HepG2 (cell line): ENCODE measurements around the gene KLHL17.

Source experiments
- CEBPB ChIP-seq: IDR thresholded peaks from 2 replicates; pipeline ENCODE4 v1.6.1; 2011; ENCODE audit warnings: low read depth, low read length, improper control_type of control experiment, borderline replicate concordance
- GFI1 ChIP-seq: sonication (generic); formaldehyde crosslinking; IDR thresholded peaks from 2 replicates; pipeline ENCODE4 v1.5.0; 2020; ENCODE audit warnings: missing genetic modification reagents, mild to moderate bottlenecking, borderline replicate concordance
- JUN ChIP-seq: sonication (generic); formaldehyde crosslinking; IDR thresholded peaks from 2 replicates; pipeline ENCODE4 v1.4.0; 2020; ENCODE audit warnings: mild to moderate bottlenecking, missing genetic modification reagents
- NFE2L1 ChIP-seq: sonication (generic); formaldehyde crosslinking; IDR thresholded peaks from 2 replicates; pipeline ENCODE4 v1.4.0; 2020; ENCODE audit warnings: missing genetic modification reagents, mild to moderate bottlenecking, borderline replicate concordance
- NONO ChIP-seq, 2 experiments: fragments of 450-650 bp in 1 of 2; sonication (generic) in 1 of 2; formaldehyde crosslinking in 1 of 2; IDR thresholded peaks in 1 of 2; conservative IDR thresholded peaks in 1 of 2; 2 replicates each; pipeline versions ENCODE4 v1.6.1 to v1.8.0; 2017 to 2022; ENCODE audit warnings: mild to moderate bottlenecking in 1 of 2, missing genetic modification reagents in 1 of 2, moderate library complexity in 1 of 2
- RAD21 ChIP-seq: fragments of 450-650 bp; formaldehyde crosslinking; IDR thresholded peaks from 2 replicates; pipeline ENCODE4 v1.5.0; 2020; ENCODE audit warnings: mild to moderate bottlenecking
- SIN3A ChIP-seq: IDR thresholded peaks from 2 replicates; pipeline ENCODE4 v1.6.1; 2011; ENCODE audit warnings: low read depth, mild to moderate bottlenecking, control low read depth, low read length, borderline replicate concordance
- SIN3B ChIP-seq: fragments of 150-350 bp; IDR thresholded peaks from 2 replicates; pipeline ENCODE4 v1.6.1; 2014; ENCODE audit warnings: low read length
- TF ChIP-seq, protein P1 (sequence below): sonication (generic); formaldehyde crosslinking; IDR thresholded peaks from 2 replicates; pipeline ENCODE4 v1.4.0; 2020; ENCODE audit warnings: missing genetic modification reagents
- TF ChIP-seq, protein P2 (sequence below): sonication (generic); formaldehyde crosslinking; IDR thresholded peaks from 2 replicates; pipeline ENCODE4 v1.5.0; 2020; ENCODE audit warnings: mild to moderate bottlenecking, missing genetic modification reagents, moderate library complexity
- TF ChIP-seq, protein P3 (sequence below): sonication (generic); formaldehyde crosslinking; conservative IDR thresholded peaks from 2 replicates; pipeline ENCODE4 v1.4.0; 2020; ENCODE audit warnings: missing genetic modification reagents

DNA sequence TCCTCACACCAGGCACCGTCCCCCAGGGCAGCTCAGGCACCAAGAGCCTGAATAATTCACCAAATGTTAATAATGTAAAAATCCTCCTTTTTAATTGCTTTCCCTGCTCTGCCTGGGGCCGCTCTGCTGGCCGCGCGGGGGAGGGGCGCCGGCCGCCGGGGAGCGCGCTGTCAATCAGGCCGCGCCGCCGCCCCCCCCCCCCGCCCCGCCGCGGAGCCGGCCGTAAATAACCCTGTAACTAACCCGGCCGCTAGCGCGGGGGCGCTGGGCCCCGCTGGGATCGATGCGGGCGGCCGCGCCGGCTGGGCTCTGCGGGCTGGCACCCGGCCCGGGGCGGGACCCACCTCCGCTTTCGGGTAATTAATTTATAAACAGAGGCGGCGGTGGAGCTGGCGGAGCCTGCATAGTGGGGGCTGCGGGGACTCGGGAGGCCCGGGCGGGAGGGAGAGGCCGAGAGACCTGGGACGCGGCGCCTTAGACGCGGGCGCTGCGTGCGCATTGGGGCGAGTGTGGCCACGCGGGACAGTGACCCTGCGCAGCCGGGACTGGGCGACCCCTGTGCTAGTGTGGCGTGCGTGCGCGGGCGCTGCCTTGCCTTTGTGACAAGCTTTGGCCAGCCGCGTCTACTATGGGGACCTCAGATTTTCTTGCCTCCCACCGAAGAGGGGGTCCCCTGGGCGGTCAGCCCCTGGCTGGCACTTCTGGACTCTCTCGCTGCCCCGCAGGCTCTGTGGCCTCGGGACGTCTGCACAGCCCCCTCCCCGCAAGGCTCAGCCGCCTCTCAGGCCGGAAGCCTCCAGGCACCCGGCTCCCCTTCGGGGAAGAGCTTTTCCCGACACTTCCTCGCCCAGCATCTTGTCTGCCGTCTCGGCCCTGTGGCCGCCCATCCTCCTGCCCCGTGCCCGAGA is 20.0 kb upstream of the KLHL17 start:
- TF ChIP-seq CEBPB: no peak
- TF ChIP-seq, protein P1, sequence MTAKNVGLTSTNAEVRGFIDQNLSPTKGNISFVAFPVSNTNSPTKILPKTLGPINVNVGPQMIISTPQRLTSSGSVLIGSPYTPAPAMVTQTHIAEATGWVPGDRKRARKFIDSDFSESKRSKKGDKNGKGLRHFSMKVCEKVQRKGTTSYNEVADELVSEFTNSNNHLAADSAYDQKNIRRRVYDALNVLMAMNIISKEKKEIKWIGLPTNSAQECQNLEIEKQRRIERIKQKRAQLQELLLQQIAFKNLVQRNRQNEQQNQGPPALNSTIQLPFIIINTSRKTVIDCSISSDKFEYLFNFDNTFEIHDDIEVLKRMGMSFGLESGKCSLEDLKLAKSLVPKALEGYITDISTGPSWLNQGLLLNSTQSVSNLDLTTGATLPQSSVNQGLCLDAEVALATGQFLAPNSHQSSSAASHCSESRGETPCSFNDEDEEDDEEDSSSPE (CRISPR knock-in tag): no peak
- TF ChIP-seq NFE2L1: no peak
- TF ChIP-seq, protein P2, sequence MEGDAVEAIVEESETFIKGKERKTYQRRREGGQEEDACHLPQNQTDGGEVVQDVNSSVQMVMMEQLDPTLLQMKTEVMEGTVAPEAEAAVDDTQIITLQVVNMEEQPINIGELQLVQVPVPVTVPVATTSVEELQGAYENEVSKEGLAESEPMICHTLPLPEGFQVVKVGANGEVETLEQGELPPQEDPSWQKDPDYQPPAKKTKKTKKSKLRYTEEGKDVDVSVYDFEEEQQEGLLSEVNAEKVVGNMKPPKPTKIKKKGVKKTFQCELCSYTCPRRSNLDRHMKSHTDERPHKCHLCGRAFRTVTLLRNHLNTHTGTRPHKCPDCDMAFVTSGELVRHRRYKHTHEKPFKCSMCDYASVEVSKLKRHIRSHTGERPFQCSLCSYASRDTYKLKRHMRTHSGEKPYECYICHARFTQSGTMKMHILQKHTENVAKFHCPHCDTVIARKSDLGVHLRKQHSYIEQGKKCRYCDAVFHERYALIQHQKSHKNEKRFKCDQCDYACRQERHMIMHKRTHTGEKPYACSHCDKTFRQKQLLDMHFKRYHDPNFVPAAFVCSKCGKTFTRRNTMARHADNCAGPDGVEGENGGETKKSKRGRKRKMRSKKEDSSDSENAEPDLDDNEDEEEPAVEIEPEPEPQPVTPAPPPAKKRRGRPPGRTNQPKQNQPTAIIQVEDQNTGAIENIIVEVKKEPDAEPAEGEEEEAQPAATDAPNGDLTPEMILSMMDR (CRISPR knock-in tag): no peak
- TF ChIP-seq NONO (IDR thresholded peaks at IDR 0.05): no peak
- TF ChIP-seq NONO (CRISPR knock-in tag; conservative IDR thresholded peaks at IDR 0.05): no peak
- TF ChIP-seq, protein P3, sequence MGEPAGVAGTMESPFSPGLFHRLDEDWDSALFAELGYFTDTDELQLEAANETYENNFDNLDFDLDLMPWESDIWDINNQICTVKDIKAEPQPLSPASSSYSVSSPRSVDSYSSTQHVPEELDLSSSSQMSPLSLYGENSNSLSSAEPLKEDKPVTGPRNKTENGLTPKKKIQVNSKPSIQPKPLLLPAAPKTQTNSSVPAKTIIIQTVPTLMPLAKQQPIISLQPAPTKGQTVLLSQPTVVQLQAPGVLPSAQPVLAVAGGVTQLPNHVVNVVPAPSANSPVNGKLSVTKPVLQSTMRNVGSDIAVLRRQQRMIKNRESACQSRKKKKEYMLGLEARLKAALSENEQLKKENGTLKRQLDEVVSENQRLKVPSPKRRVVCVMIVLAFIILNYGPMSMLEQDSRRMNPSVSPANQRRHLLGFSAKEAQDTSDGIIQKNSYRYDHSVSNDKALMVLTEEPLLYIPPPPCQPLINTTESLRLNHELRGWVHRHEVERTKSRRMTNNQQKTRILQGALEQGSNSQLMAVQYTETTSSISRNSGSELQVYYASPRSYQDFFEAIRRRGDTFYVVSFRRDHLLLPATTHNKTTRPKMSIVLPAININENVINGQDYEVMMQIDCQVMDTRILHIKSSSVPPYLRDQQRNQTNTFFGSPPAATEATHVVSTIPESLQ (CRISPR knock-in tag): no peak
- no peak for TF ChIP-seq SIN3A
- no peak for TF ChIP-seq RAD21 (CRISPR knock-in tag)
- no peak for TF ChIP-seq JUN (CRISPR knock-in tag)
- TF ChIP-seq SIN3B: no peak
- TF ChIP-seq GFI1: no peak
